A549 (cell line): ENCODE data around the gene TMPRSS12.

ENCODE experiments used
- CTCF ChIP-seq: fragments of >200 bp; sonication (Bioruptor Twin); formaldehyde crosslinking; IDR thresholded peaks from 3 replicates; pipeline ENCODE4 v1.5.1; 2016
- FOSB ChIP-seq: fragments of 250-450 bp; sonication (Bioruptor Pico); IDR thresholded peaks from 2 replicates; pipeline ENCODE4 v1.5.0; 2020; ENCODE audit warnings: mild to moderate bottlenecking, moderate library complexity
- GATA3 ChIP-seq: IDR thresholded peaks from 2 replicates; pipeline ENCODE4 v1.6.1; 2012; ENCODE audit warnings: borderline replicate concordance
- HOXA7 ChIP-seq: fragments of 250-450 bp; sonication (Bioruptor Pico); IDR thresholded peaks from 2 replicates; pipeline ENCODE4 v1.5.0; 2020; ENCODE audit warnings: mild to moderate bottlenecking, moderate library complexity
- RCOR1 ChIP-seq: fragments of 150-350 bp; IDR thresholded peaks from 2 replicates; pipeline ENCODE4 v1.6.1; 2014; ENCODE audit warnings: antibody characterized with exemption, low read length, low read depth

GRCh38 chr12:50859621-50860310, 17.0 kb downstream of the TMPRSS12 start:
- TF ChIP-seq GATA3, result no peak
- TF ChIP-seq HOXA7 (CRISPR knock-in tag), result no peak
- no peak for TF ChIP-seq RCOR1
- no peak for TF ChIP-seq CTCF
- TF ChIP-seq FOSB, result no peak
